HFF-Myc (cell line): Measurements from ENCODE around the gene SLC16A3.
"Not testable (repeated sequence)": the region's sequence is repeated elsewhere in the genome, so short reads cannot be mapped to it uniquely, and the experiment has no call there.

Experiments used
- DNase-seq: peaks from one replicate; pipeline ENCODE4 v3.0.0-alpha.2; 2011; ENCODE audit warnings: low read depth; ENCODE audit errors: extremely low read depth
- H3K4me3 ChIP-seq: replicated peaks from 2 replicates; pipeline ENCODE4 v1.5.1; 2011; ENCODE audit warnings: low read depth, mild to moderate bottlenecking, control low read depth, low read length
- TF ChIP-seq, protein P1 (sequence below): IDR thresholded peaks from 2 replicates; pipeline ENCODE4 v1.5.1; 2012; ENCODE audit warnings: mild to moderate bottlenecking, low read depth, low read length, control low read depth; ENCODE audit errors: missing control alignments

The SLC16A3 gene

GRCh38 chr17:82204831-82205719, 23.8 kb upstream of the SLC16A3 start:
- TF ChIP-seq, protein P1, sequence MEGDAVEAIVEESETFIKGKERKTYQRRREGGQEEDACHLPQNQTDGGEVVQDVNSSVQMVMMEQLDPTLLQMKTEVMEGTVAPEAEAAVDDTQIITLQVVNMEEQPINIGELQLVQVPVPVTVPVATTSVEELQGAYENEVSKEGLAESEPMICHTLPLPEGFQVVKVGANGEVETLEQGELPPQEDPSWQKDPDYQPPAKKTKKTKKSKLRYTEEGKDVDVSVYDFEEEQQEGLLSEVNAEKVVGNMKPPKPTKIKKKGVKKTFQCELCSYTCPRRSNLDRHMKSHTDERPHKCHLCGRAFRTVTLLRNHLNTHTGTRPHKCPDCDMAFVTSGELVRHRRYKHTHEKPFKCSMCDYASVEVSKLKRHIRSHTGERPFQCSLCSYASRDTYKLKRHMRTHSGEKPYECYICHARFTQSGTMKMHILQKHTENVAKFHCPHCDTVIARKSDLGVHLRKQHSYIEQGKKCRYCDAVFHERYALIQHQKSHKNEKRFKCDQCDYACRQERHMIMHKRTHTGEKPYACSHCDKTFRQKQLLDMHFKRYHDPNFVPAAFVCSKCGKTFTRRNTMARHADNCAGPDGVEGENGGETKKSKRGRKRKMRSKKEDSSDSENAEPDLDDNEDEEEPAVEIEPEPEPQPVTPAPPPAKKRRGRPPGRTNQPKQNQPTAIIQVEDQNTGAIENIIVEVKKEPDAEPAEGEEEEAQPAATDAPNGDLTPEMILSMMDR: no peak
- H3K4me3 ChIP-seq: no peak overlapping the region; the same call in 1 of the 2 replicates

DNA sequence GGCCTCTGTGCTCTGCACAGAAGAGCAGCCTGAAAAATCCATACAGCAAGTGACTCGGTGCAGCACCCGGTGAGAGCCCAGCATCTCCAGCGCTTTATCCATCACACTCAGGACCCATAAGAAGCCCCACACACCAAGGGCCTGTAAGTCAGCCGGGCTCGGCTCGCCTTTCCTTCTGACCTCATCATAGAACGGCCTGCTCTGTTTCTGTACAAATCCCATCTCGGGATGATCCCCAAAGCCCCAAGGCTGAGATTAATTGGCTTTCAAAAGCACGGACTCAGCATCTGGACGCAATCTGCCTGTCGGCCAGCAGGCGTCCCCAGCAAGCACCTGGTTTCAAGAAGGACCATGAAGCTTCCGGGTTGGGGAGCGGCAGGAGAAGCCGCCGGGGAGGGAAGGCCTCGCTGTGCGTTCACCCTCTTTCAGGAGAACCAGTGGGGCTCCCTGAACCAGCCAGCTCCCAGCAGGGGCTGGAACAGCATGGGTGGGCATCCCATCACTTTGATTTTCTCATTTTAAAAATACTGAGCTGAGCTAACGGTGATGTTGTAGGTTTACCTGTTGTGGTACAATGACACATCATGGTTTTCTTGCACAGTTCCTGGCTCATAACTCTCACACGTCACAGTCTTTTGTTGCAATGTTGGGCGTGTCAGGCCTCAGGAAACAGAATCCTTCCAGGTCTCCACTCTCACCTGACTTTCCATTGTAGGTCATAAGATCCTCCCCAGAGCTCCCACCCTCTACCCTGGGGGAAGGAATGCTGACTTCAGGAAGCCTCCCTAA, 22.9 kb upstream of the SLC16A3 start:
- DNase-seq: peak; percentile 85
- TF ChIP-seq, protein P1: peak; percentile 82
- H3K4me3 ChIP-seq: no peak overlapping the region; the same call in 1 of the 2 replicates

More at GRCh38 chr17:82204831-82205719, 23.8 kb upstream of the SLC16A3 start:
- peak; percentile 44 for DNase-seq

- DNase-seq, H3K4me3 ChIP-seq: not testable (repeated sequence)
These were observed 18.2 kb upstream of the SLC16A3 start for GRCh38 chr17:82210655-82211054.

DNA sequence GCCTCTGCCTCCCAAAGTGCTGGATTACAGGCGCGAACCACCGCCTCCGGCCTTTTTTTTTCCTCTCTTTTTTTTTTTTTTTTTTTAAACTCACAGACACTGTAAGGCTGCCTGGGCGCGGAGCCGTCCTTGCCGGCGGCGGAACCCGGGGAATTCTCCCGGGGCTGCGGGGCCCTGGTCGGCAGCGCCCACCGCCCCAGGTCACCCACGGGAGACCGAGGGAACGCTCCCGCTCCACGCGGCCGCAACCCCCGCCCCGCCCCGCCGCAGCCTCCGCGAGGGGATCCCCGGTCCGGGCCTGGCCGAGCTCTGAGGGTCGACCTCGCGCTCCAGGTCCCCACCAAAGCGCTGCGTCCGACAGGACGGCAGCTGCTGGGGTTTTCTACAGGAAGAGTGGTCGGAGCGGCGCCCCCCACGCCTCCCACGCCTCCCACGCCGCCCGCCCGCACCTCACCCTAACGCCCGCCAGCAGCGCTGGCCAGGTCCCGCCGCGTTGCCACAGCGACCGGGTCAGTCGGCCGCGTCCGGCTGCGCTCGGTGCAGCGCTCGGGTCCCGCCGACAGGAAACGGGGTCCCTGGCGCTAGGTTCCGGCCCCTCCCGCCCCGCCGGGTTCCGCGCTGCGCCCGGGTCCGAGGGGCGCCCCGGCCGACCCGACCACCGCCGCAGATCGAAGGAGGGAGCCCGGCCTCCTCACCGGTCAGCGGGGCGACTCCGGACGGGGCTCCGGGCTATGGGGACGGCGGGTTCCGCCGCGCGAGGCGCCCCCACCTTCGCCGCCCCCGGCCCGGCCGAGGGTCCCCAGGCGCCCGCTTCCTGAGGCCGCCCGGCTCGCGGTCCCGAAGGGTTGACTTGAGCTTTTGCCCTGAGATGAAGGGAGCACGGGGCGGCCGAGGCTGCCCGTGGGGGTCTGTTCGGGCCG, 16.3 kb upstream of the SLC16A3 start, which contains the start of gene CCDC57:
CCDC57 (minus strand) TSS at position 512 of the 920 bp plus-strand sequence. CDS start 10,898 bp downstream, outside the sequence.
- no peak for DNase-seq
- H3K4me3 ChIP-seq: peak within 1 kb of the TSS; percentile 72
- TF ChIP-seq, protein P1: no peak

DNA sequence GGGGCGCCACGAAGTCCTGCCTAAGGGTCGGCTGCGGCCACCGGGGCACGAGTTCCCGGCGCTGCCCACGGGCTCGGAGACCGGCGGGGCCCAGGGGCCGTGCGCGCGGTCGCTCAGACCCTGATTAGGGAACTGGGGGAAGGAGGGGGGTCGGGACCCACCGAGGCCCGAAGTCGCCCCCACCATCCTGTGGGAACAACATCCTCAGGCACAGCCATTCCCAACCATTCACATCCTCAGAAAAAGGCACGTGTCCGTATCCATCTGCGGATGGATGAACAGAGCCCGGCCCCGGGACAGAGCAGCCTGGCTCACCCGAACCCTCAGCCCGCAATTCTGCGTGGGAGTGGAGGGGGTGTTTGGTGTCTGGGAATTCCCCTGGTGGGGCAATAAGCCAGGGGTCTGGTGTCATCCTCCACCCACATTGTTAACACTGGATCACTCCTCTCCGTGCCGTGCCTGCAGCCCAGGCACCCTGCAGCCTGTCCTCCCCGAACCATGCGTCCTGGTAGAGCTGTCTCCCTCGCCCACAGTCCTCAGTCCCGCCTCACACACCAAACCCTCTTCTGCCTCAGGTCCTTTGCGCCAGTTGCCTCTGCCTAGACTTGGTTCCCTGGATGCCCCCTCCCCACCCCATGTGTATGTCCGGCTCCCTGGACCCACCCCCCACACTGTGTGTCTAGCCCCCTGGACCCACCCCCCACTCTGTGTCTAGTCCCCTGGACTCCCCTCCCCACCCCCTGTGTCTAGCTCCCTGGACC, 15.4 kb upstream of the SLC16A3 start:
- no peak for DNase-seq
- TF ChIP-seq, protein P1: no peak
- H3K4me3 ChIP-seq: peak overlapping the region; percentile 72

DNA sequence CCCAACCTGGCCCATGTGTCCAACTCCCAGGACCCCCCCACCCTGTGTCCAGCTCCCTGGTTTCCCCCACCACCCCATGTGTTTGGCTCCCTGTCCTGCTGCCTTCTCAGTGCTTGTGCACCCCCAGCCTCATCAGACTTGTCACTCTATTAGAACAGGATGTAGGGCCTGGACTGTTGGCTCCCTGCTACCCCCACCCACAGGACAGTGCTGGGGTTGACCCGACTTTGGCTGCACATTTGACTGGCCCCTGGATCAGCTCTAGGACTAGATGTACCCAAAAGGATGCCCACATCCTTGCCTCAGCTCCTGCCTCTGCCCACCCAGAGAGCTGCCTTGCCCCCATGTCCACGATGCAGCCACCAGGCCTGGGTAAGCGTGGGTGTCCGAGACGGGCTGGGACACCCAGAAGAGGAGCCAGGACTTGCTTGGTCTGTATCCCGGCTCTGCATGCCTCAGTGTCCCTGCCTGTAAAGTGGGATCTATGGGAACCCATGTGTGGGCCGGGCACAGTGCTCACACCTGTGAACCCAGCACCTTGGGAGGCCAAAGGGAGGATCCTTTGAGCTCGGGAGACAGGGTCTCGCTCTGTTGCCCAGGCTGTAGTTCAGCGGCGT, 14.7 kb upstream of the SLC16A3 start:
- TF ChIP-seq, protein P1: no peak
- DNase-seq: no peak
- no peak overlapping the region for H3K4me3 ChIP-seq
